NCI-H187 (cell line): ENCODE results near the gene EDDM3A.
"Not testable (repeated sequence)": the region's sequence is repeated elsewhere in the genome, so short reads cannot be mapped to it uniquely, and the experiment has no call there.

ENCODE experiments used
- DNase-seq, 2 experiments: peaks; one replicate each; lab custom pipeline; 2025; lab: John Stamatoyannopoulos, UW

Gene EDDM3A

GRCh38 chr14:20745571-20746358 is at the start of gene EDDM3A:
Gene EDDM3A, plus strand, starts transcription at chr14:20745887. Its CDS starts 1,694 bp downstream, at chr14:20747581.
- DNase-seq = no peak

DNA sequence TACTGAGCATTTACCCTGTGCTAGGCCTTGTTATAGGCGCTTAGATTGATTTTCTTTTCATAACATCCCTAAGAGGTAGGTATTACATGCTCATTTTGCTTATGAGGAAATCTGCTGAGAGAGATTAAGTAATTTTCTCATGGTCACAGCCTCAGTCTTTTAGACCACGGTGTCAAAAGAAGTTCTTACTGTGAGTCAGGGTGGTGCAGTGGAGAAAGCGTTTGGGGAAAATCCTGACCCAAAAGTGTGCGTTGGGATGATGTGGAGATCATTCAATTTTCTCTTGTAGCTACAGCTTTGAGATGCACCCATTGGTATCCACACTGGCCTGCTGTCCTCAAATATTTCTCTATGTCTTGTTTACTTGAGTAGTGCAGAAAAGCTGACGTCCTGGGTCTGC is 48.9 kb upstream of the EDDM3A start:
- no peak for DNase-seq

GRCh38 chr14:20697273-20698017 is 48.2 kb upstream of the EDDM3A start:
- DNase-seq = no peak

DNA sequence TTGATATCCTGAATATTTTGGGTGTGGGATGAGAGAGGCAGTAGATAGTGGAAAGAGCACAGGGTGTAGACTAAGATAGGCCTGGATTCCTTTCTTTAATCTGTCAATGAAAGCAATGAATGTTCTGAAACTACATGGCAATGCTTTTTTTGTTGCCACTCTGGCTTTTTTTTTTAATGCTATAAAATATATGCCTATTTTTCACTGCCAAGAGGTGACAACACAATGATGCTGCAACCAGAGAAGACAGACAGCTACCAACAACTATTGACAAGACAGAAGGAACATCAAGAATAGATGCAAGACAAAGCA is 47.7 kb upstream of the EDDM3A start:
- DNase-seq = no peak

- DNase-seq = no peak
Measured at GRCh38 chr14:20698934-20699333, 46.8 kb upstream of the EDDM3A start.

- no peak for DNase-seq
Measured at GRCh38 chr14:20699931-20700330, 45.8 kb upstream of the EDDM3A start.

DNA sequence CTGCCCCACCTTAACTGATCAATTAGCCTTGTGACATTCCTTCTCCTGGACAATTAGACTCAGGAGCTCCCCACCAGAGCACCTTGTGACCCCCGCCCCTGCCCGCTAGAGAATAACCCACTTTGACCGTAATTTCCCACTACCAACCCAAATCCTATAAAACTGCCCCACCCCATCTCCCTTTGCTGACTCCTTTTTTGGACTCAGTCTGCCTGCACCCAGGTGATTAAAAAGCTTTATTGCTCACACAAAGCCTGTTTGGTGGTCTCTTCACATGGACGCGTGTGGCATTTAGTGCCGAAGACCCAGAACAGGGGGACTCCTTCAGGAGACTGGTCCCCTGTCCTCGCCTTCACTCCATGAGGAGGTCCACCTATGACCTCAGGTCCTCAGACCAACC is 44.7 kb upstream of the EDDM3A start:
- not testable (repeated sequence) for DNase-seq

- DNase-seq = no peak
Measured at GRCh38 chr14:20706657-20707355, 38.9 kb upstream of the EDDM3A start.

GRCh38 chr14:20707622-20708021 is 38.1 kb upstream of the EDDM3A start:
- DNase-seq = no peak

- DNase-seq = no peak
Measured at GRCh38 chr14:20711261-20711660, 34.4 kb upstream of the EDDM3A start.

DNA sequence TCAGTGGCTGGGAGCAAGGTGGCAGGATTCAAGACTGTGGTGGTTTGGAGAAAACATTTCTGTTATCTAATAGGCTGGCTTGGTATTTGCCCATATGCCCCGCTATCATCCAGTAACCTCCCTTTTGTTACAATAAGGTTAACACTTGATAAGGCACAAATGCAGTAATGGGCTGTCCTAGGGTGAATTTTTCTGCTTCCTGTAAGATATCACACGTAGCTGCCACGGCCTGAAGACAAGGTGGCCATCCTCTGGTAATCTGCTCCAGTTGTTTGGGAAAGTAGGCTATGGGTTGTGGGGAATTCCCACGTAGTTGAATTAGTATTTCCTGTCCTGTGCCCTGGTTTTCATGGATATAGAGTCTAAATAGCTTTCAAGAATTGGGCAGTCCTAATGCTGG is 34.0 kb upstream of the EDDM3A start:
- DNase-seq = no peak

- DNase-seq = no peak
Measured at GRCh38 chr14:20712904-20713303, 32.8 kb upstream of the EDDM3A start.

DNA sequence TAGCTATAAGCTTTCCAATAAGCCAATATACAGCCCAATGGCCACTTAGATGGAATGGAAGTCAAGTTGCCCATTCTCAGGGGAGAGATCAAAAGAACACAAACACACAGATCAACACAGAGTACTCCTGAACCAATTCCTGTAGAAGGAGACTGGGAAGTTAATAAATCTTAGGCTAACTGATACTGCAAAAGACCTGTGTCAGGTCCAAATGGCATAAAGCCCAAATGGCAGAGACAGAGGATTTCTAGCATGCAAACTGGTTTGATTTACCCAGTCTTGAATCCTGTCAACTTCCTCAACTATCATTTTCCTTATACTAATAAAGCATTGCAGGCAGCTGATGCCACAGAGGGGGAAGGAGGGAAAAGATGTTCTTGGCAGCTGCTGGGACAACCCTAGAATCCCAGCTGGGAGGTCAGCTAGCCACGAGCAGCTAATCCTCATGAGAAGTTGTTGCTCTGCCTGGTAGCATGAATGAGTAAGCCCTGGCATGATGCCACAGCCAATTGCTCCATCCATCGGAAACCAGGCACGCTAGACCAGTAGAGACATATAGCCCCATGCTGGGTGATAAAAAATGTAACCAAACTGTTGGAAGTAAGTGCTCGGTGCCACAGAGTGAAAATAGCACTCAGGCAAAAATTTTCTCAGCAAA is 31.0 kb upstream of the EDDM3A start:
- no peak for DNase-seq

DNA sequence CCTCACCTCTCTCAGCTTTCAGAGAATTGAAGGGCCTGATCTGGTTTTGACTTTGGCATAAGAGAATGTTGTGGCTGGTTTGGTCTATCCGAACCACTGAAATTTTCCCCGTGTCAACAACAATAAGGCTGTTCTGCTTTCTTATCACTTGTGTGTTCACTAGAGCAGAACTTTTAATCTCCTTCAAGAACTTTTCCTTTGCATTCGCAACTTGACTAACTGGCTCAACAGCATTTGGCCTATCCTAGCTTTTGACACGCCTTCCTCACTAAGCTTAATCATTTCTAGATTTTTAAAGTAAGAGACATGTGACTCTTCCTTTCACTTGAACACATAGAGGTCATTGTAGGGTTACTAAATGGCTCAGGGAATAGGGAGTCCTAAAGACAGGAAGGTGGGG is 25.9 kb upstream of the EDDM3A start:
- DNase-seq = no peak

DNA sequence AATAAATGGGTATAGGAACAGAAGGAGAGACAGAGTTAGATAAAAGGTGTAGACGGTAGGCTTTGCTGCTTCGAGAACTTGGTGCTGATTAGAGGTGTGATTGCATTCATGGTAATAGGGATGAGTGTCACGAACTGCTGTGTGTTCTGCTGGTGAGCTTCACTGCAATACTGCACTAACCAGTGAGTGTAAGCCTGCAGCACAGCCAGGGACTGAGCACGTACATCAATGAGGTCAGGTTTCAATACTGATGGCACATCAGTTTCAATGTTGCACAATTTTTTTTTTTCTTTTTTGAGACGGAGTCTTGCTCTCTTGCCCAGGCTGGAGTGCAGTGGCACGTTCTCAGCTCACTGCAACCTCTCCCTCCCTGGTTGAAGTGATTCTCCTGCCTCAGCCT is 24.9 kb upstream of the EDDM3A start:
- DNase-seq = no peak

DNA sequence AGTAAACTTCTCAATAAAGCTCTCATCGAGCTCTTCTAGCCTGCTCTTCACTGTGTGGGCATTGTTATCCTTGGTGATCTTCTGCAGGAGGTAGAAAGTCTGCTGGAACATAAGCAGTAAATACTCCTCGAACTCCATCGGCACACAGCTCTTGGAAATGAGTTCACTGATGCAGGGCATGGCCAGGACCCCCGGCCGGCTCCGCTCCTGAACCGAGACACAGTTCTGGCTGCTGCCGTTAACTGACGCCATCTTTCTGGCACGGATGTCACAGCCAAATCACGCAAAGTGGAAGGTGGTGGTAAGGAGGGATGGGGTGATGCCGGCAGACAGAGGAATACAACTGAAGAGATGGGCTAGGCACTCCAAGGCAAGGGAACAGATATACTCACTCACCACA is 23.7 kb upstream of the EDDM3A start:
- DNase-seq = no peak

DNA sequence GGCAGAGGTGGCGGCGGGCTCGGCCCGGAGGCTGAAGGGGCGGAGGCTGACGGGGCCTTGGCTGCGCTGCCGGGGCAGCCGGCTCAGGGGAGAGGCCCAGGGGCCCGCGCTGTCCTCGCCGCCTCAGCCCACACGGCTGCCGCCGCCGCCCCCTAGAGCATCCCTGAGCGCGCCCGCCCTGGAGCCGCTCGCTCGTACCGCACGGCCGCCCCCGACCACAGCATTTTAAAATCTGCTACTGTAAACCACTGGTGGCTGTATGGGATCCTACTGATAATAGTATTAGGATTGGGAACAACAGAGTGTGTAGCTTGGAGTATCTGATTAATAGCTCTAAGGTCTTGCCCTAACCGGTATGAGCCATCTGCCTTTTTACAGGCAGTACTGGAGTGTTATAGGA is 22.2 kb upstream of the EDDM3A start:
- DNase-seq = no peak

GRCh38 chr14:20726121-20726520 is 19.6 kb upstream of the EDDM3A start:
- not testable (repeated sequence) for DNase-seq

- no peak for DNase-seq
Measured at GRCh38 chr14:20726531-20726930, 19.2 kb upstream of the EDDM3A start.

GRCh38 chr14:20730891-20731290 is 14.8 kb upstream of the EDDM3A start:
- no peak for DNase-seq

GRCh38 chr14:20732477-20732876 is 13.2 kb upstream of the EDDM3A start:
- DNase-seq = no peak

DNA sequence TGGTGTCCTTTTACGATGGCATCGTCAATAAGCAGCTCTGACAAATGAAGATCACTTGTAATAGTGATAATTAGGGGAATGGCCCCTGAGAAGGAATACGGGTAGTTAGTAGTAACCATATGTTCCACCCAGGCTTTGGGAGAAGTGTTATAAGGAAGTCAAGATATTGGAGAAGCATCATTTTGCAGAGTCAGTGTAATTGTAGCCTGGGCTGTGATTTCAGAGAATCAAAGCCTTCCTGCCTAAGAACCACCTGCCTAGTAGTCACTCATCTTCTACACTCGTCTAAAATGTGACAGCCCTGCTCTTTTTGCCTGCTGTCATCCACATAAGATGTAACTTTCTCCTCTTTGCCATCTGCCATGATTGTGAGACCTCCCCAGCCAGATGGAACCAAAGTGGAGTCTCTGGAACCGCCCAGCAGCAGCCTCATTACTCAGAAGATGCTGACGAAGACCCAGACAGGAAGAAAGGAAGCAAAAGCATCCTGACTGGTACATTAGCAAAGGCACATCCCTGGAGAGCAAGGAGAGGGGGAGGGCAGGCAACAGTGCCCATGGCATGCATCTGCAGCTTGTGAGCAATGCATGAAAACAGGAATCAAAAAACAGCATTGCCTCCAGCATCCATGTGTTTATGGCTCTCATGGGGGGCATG is 12.6 kb upstream of the EDDM3A start:
- DNase-seq = no peak
